OCI-LY1 (cell line): ENCODE data around the gene FIG4.

Experiments used
- H2AFZ ChIP-seq: fragments of 200-600 bp; sonication (generic), shearing (Covaris generic); 2 replicates; pipeline ENCODE4 v1.6.0; 2014; ENCODE audit warnings: antibody characterized with exemption, mild to moderate bottlenecking, low read length
- H3F3A ChIP-seq: fragments of 200-600 bp; sonication (generic), shearing (Covaris generic); 2 replicates; pipeline ENCODE4 v1.6.0; 2014; ENCODE audit warnings: mild to moderate bottlenecking, antibody characterized with exemption, low read length, moderate library complexity; ENCODE audit not compliant: insufficient read depth
- H3K27ac ChIP-seq: fragments of 200-600 bp; sonication (generic); 2 replicates; pipeline ENCODE4 v1.5.1; 2014; ENCODE audit warnings: low read length, mixed run types, mild to moderate bottlenecking, low read depth; ENCODE audit not compliant: poor library complexity, severe bottlenecking
- H3K27me3 ChIP-seq: fragments of 200-600 bp; sonication (generic); 2 replicates; pipeline ENCODE4 v1.6.0; 2014; ENCODE audit warnings: antibody characterized with exemption, mild to moderate bottlenecking, low read length, moderate library complexity; ENCODE audit not compliant: insufficient read depth
- H3K36me3 ChIP-seq: fragments of 200-600 bp; sonication (generic); 2 replicates; pipeline ENCODE4 v1.6.1; 2014; ENCODE audit warnings: mild to moderate bottlenecking, antibody characterized with exemption, low read length, moderate library complexity, mixed read lengths; ENCODE audit not compliant: insufficient read depth
- H3K4me1 ChIP-seq: fragments of 200-600 bp; sonication (generic); 2 replicates; pipeline ENCODE4 v1.5.1; 2014; ENCODE audit warnings: mild to moderate bottlenecking, low read length, moderate library complexity; ENCODE audit not compliant: insufficient read depth, severe bottlenecking
- H3K4me2 ChIP-seq: fragments of 200-600 bp; sonication (generic), shearing (Covaris generic); 2 replicates; pipeline ENCODE4 v1.6.1; 2014; ENCODE audit warnings: low read length
- H3K4me3 ChIP-seq: fragments of 200-600 bp; sonication (generic); 2 replicates; pipeline ENCODE4 v1.5.1; 2014; ENCODE audit warnings: low read length, low read depth, mild to moderate bottlenecking, mixed read lengths; ENCODE audit not compliant: poor library complexity, severe bottlenecking
- H3K79me2 ChIP-seq: fragments of 200-600 bp; shearing (Covaris generic); 2 replicates; pipeline ENCODE4 v1.6.1; 2016; ENCODE audit warnings: mixed run types, low read length, mixed read lengths; ENCODE audit not compliant: insufficient read depth
- H3K9ac ChIP-seq: fragments of 200-600 bp; sonication (generic), shearing (Covaris generic); 2 replicates; pipeline ENCODE4 v1.6.1; 2014; ENCODE audit warnings: mild to moderate bottlenecking, low read length, mixed read lengths
- H3K9me2 ChIP-seq: fragments of 200-600 bp; sonication (generic), shearing (Covaris generic); 2 replicates; pipeline ENCODE4 v1.6.1; 2014; ENCODE audit warnings: low read depth, mild to moderate bottlenecking, low read length, mixed read lengths
- H3K9me3 ChIP-seq: fragments of 200-600 bp; shearing (Covaris generic); 2 replicates; pipeline ENCODE4 v1.6.1; 2014; ENCODE audit warnings: low read length, mixed read lengths
- H4K20me1 ChIP-seq: fragments of 200-600 bp; sonication (generic), shearing (Covaris generic); 2 replicates; pipeline ENCODE4 v1.6.0; 2016; ENCODE audit warnings: mild to moderate bottlenecking, low read length; ENCODE audit not compliant: insufficient read depth
- CTCF ChIP-seq: fragments of 200-600 bp; sonication (generic), shearing (Covaris generic); IDR thresholded peaks from 2 replicates; pipeline ENCODE4 v1.5.1; 2017; ENCODE audit warnings: mild to moderate bottlenecking, antibody characterized with exemption, low read length, moderate library complexity, mixed read lengths
- EZH2 ChIP-seq: fragments of 200-600 bp; sonication (generic), shearing (Covaris generic); IDR thresholded peaks from 2 replicates; pipeline ENCODE4 v1.8.0; 2017; ENCODE audit warnings: borderline replicate concordance, mixed run types, mild to moderate bottlenecking, antibody characterized with exemption, low read length, moderate library complexity, mixed read lengths

The FIG4 gene

GRCh38 chr6:109874086-109874485 is 183.0 kb downstream of the FIG4 start:
- no peaks in the 10 kb centered on the region for H3F3A ChIP-seq
- H3K9ac ChIP-seq, result no peak overlapping the region
- H3K36me3 ChIP-seq, result no peaks in the 10 kb centered on the region
- TF ChIP-seq EZH2, result no peak
- no peak for TF ChIP-seq CTCF
- no peaks in the 10 kb centered on the region for H3K79me2 ChIP-seq
- no peaks in the 10 kb centered on the region for H4K20me1 ChIP-seq
- H3K27ac ChIP-seq, result no peak overlapping the region
- H2AFZ ChIP-seq, result no peak overlapping the region
- no peaks in the 10 kb centered on the region for H3K4me1 ChIP-seq
- no peaks in the 10 kb centered on the region for H3K27me3 ChIP-seq
- H3K4me3 ChIP-seq, result no peak overlapping the region
- no peaks in the 10 kb centered on the region for H3K9me2 ChIP-seq
- H3K4me2 ChIP-seq, result no peak overlapping the region
- H3K9me3 ChIP-seq, result no peaks in the 10 kb centered on the region

GRCh38 chr6:109874621-109875020 is 183.5 kb downstream of the FIG4 start:
- no peak overlapping the region for H2AFZ ChIP-seq
- H3K27ac ChIP-seq, result no peak overlapping the region
- no peaks in the 10 kb centered on the region for H3K4me1 ChIP-seq
- no peaks in the 10 kb centered on the region for H3K9me2 ChIP-seq
- H3K9me3 ChIP-seq, result no peaks in the 10 kb centered on the region
- TF ChIP-seq EZH2, result no peak
- TF ChIP-seq CTCF, result no peak
- no peak overlapping the region for H3K4me2 ChIP-seq
- H3K4me3 ChIP-seq, result no peak overlapping the region
- no peaks in the 10 kb centered on the region for H3K36me3 ChIP-seq
- no peaks in the 10 kb centered on the region for H3F3A ChIP-seq
- H3K9ac ChIP-seq, result no peak overlapping the region
- no peaks in the 10 kb centered on the region for H4K20me1 ChIP-seq
- no peaks in the 10 kb centered on the region for H3K79me2 ChIP-seq
- no peaks in the 10 kb centered on the region for H3K27me3 ChIP-seq
